T-helper 9 cell (primary cell): Measurements from ENCODE around the gene PKMYT1.

Source experiments
- DNase-seq: peaks from one replicate; pipeline ENCODE4 v3.0.0-alpha.2; 2020

Gene PKMYT1

GRCh38 chr16:2971985-2972784, 8.1 kb downstream of the PKMYT1 start:
- no peak for DNase-seq

- no peak for DNase-seq
Observed at GRCh38 chr16:2971134-2971984, 8.9 kb downstream of the PKMYT1 start.

GRCh38 chr16:2970563-2970962, 9.7 kb downstream of the PKMYT1 start:
- DNase-seq = no peak

GRCh38 chr16:2969545-2970521, 10.4 kb downstream of the PKMYT1 start:
- peak; percentile 59 for DNase-seq

GRCh38 chr16:2968738-2969544, 11.3 kb downstream of the PKMYT1 start, which contains the start of gene PAQR4:
Gene PAQR4 (plus strand): TSS chr16:2969348. CDS start chr16:2969675, 327 bp downstream.
- peak; percentile 61 for DNase-seq

GRCh38 chr16:2968368-2968737, 11.9 kb downstream of the PKMYT1 start:
- no peak for DNase-seq

- DNase-seq = no peak
Observed at GRCh38 chr16:2967721-2968161, 12.5 kb downstream of the PKMYT1 start.

GRCh38 chr16:2967211-2967631, 13.0 kb downstream of the PKMYT1 start:
- DNase-seq = no peak

GRCh38 chr16:2966808-2967191, 13.4 kb downstream of the PKMYT1 start:
- no peak for DNase-seq

- DNase-seq = no peak
Observed at GRCh38 chr16:2966043-2966807, 14.0 kb downstream of the PKMYT1 start.

GRCh38 chr16:2964475-2965336, 15.5 kb downstream of the PKMYT1 start:
- DNase-seq = peak; percentile 53

- DNase-seq = no peak
Observed at GRCh38 chr16:2963723-2964474, 16.3 kb downstream of the PKMYT1 start, which contains the start of gene KREMEN2. Gene KREMEN2 (plus strand): TSS chr16:2964275. CDS start chr16:2964521, 246 bp downstream.

- no peak for DNase-seq
Observed at GRCh38 chr16:2963074-2963722, 17.0 kb downstream of the PKMYT1 start.

GRCh38 chr16:2962334-2963073, 17.7 kb downstream of the PKMYT1 start:
- DNase-seq = no peak

- DNase-seq = no peak
Observed at GRCh38 chr16:2960183-2961010, 19.8 kb downstream of the PKMYT1 start.

- no peak for DNase-seq
Observed at GRCh38 chr16:2959206-2959605, 21.0 kb downstream of the PKMYT1 start.

- no peak for DNase-seq
Observed at GRCh38 chr16:2956579-2956956, 23.7 kb downstream of the PKMYT1 start.
